H9 (cell line): ENCODE measurements around the gene NME8. TPM values are rescaled to one million over a fixed set of nuclear protein-coding genes. Genes with fewer than 3 reads are reported as not detected.

Experiments used
- DNase-seq: peaks from one replicate; pipeline ENCODE4 v3.0.0-alpha.2; 2017
- H2AFZ ChIP-seq: one replicate; pipeline ENCODE4 v1.6.1; 2013; ENCODE audit warnings: mild to moderate bottlenecking, low read length, control low read depth, moderate library complexity
- H2AK5ac ChIP-seq: 2 replicates; pipeline ENCODE4 v1.6.1; 2013; ENCODE audit warnings: low read length, control low read depth, mixed read lengths; ENCODE audit not compliant: insufficient read length
- H2BK120ac ChIP-seq: one replicate; pipeline ENCODE4 v1.6.1; 2013; ENCODE audit warnings: low read depth, mild to moderate bottlenecking, low read length, control low read depth, inconsistent platforms; ENCODE audit not compliant: poor library complexity, severe bottlenecking
- H2BK12ac ChIP-seq: 2 replicates; pipeline ENCODE4 v1.6.1; 2013; ENCODE audit warnings: low read length, control low read depth, mixed read lengths, low read depth; ENCODE audit not compliant: insufficient read length
- H2BK15ac ChIP-seq: 2 replicates; pipeline ENCODE4 v1.6.1; 2013; ENCODE audit warnings: low read depth, low read length, control low read depth
- H2BK20ac ChIP-seq: one replicate; pipeline ENCODE4 v1.6.1; 2013; ENCODE audit warnings: low read depth, mild to moderate bottlenecking, low read length, control low read depth, inconsistent platforms; ENCODE audit not compliant: poor library complexity, severe bottlenecking
- H2BK5ac ChIP-seq: 2 replicates; pipeline ENCODE4 v1.6.1; 2013; ENCODE audit warnings: low read length, control low read depth, mixed read lengths; ENCODE audit not compliant: insufficient read length
- H3K14ac ChIP-seq: 2 replicates; pipeline ENCODE4 v1.6.1; 2013; ENCODE audit warnings: low read length, control low read depth; ENCODE audit not compliant: insufficient read depth
- H3K18ac ChIP-seq: 2 replicates; pipeline ENCODE4 v1.6.1; 2013; ENCODE audit warnings: low read depth, mild to moderate bottlenecking, mixed read lengths, low read length, control low read depth; ENCODE audit not compliant: insufficient read length
- H3K23ac ChIP-seq: 2 replicates; pipeline ENCODE4 v1.6.1; 2013; ENCODE audit warnings: low read length, control low read depth, mixed read lengths, low read depth; ENCODE audit not compliant: insufficient read length
- H3K23me2 ChIP-seq: 2 replicates; pipeline ENCODE4 v1.6.1; 2013; ENCODE audit warnings: low read depth, mild to moderate bottlenecking, mixed read lengths, low read length, control low read depth; ENCODE audit not compliant: insufficient read length, poor library complexity, severe bottlenecking
- H3K27ac ChIP-seq: 2 replicates; pipeline ENCODE4 v1.5.1; 2013; ENCODE audit warnings: low read length, control low read depth, mixed read lengths, low read depth; ENCODE audit not compliant: insufficient read length
- H3K27me3 ChIP-seq: 2 replicates; pipeline ENCODE4 v1.6.1; 2013; ENCODE audit warnings: low read length, control low read depth, inconsistent platforms; ENCODE audit not compliant: insufficient read depth
- H3K4ac ChIP-seq: 2 replicates; pipeline ENCODE4 v1.6.1; 2013; ENCODE audit warnings: low read depth, mild to moderate bottlenecking, control low read depth, inconsistent platforms, low read length, moderate library complexity
- H3K4me1 ChIP-seq: 2 replicates; pipeline ENCODE4 v1.6.1; 2013; ENCODE audit warnings: low read length, control low read depth, inconsistent platforms; ENCODE audit not compliant: insufficient read depth
- H3K4me2 ChIP-seq: 2 replicates; pipeline ENCODE4 v1.6.1; 2013; ENCODE audit warnings: low read length, control low read depth, mixed read lengths; ENCODE audit not compliant: insufficient read length, insufficient read depth
- H3K56ac ChIP-seq: 2 replicates; pipeline ENCODE4 v1.6.1; 2013; ENCODE audit warnings: low read depth, mild to moderate bottlenecking, mixed read lengths, low read length, control low read depth; ENCODE audit not compliant: insufficient read length
- H3K79me1 ChIP-seq: 2 replicates; pipeline ENCODE4 v1.6.1; 2013; ENCODE audit warnings: low read depth, mild to moderate bottlenecking, moderate library complexity, low read length, control low read depth, inconsistent platforms; ENCODE audit not compliant: insufficient read depth, poor library complexity, severe bottlenecking
- H3K79me2 ChIP-seq: 2 replicates; pipeline ENCODE4 v1.6.1; 2013; ENCODE audit warnings: low read length, control low read depth, inconsistent platforms; ENCODE audit not compliant: insufficient read depth
- H3K9ac ChIP-seq: 2 replicates; pipeline ENCODE4 v1.6.1; 2013; ENCODE audit warnings: low read length, control low read depth, mixed read lengths; ENCODE audit not compliant: insufficient read length; ENCODE audit errors: extremely low read depth
- H3K9me3 ChIP-seq: one replicate; pipeline ENCODE4 v1.6.1; 2013; ENCODE audit warnings: low read depth, low read length, inconsistent platforms; ENCODE audit not compliant: control insufficient read depth
- H3T11ph ChIP-seq: one replicate; pipeline ENCODE4 v1.6.1; 2013; ENCODE audit warnings: mild to moderate bottlenecking, low read length, control low read depth, inconsistent platforms
- H4K20me1 ChIP-seq: one replicate; pipeline ENCODE4 v1.6.1; 2013; ENCODE audit not compliant: control insufficient read depth, insufficient read length, insufficient read depth
- H4K5ac ChIP-seq: 2 replicates; pipeline ENCODE4 v1.6.1; 2013; ENCODE audit warnings: low read depth, mild to moderate bottlenecking, mixed read lengths, low read length, control low read depth; ENCODE audit not compliant: insufficient read length
- H4K8ac ChIP-seq: replicated peaks from 2 replicates; pipeline ENCODE4 v1.6.1; 2013; ENCODE audit warnings: low read length, control low read depth, mixed read lengths, low read depth; ENCODE audit not compliant: insufficient read length
- H4K91ac ChIP-seq: 2 replicates; pipeline ENCODE4 v1.6.1; 2013; ENCODE audit warnings: low read depth, mild to moderate bottlenecking, moderate library complexity, mixed read lengths, low read length, control low read depth; ENCODE audit not compliant: insufficient read length
- H3K27ac Mint-ChIP-seq, 3 experiments: 2 replicates in 2 of 3; 3 replicates in 1 of 3; pipeline ENCODE4 v1.8.0; 2020 to 2021; ENCODE audit warnings: mixed read lengths in 3 of 3, mild to moderate bottlenecking in 1 of 3, moderate library complexity in 1 of 3
- H3K27me3 Mint-ChIP-seq: 2 replicates; pipeline ENCODE4 v1.8.0; 2021; ENCODE audit warnings: low read depth, mild to moderate bottlenecking, moderate library complexity, mixed read lengths
- H3K36me3 Mint-ChIP-seq, 3 experiments: 2 replicates in 2 of 3; 3 replicates in 1 of 3; pipeline ENCODE4 v1.8.0; 2020 to 2021; ENCODE audit warnings: low read depth in 3 of 3, mixed read lengths in 3 of 3; ENCODE audit not compliant: insufficient read depth in 1 of 3
- H3K4me1 Mint-ChIP-seq, 2 experiments: 2 replicates each; pipeline ENCODE4 v1.8.0; 2020; ENCODE audit warnings: mixed read lengths in 2 of 2
- H3K4me3 Mint-ChIP-seq, 2 experiments: 2 replicates in 1 of 2; 3 replicates in 1 of 2; pipeline ENCODE4 v1.8.0; 2020 to 2021; ENCODE audit warnings: mild to moderate bottlenecking in 2 of 2, mixed read lengths in 2 of 2, moderate library complexity in 1 of 2
- H3K9me3 Mint-ChIP-seq, 2 experiments: 2 replicates in 1 of 2; 3 replicates in 1 of 2; pipeline ENCODE4 v1.8.0; 2020; ENCODE audit warnings: mild to moderate bottlenecking in 2 of 2, mixed read lengths in 2 of 2, moderate library complexity in 1 of 2
- CTCF ChIP-seq: fragments of 200-600 bp; sonication (generic); conservative IDR thresholded peaks from 3 replicates; pipeline ENCODE4 v1.8.0; 2021; ENCODE audit warnings: antibody characterized with exemption, mild to moderate bottlenecking
- WGBS: extraction: QIAGEN DNeasy Blood & Tissue Kit; methylation state at CpG from one replicate; pipeline ENCODE4 v1.1.7; 2013; ENCODE audit warnings: missing lambda C conversion rate, low lambda C conversion rate, mixed read lengths; ENCODE audit not compliant: insufficient read length; ENCODE audit errors: extremely low coverage; 5-methylcytosine and 5-hydroxymethylcytosine counted together
- total RNA-seq: library from RNA; stranded (reverse); gene quantifications from 2 replicates; pipeline ENCODE4 v1.2.1, GENCODE V29; 2021

The NME8 gene
- total RNA-seq, 1 experiment from 2014 or later = 0.33 TPM

- Histone ChIP-seq H3K23me2 (no peaks in the 10 kb centered on the region), H3K14ac (no peak overlapping the region), H2BK5ac (no peak overlapping the region), H3K9ac (no peak overlapping the region), H2BK120ac (no peak overlapping the region), H3K79me2 (no peaks in the 10 kb centered on the region), H3K27me3 (no peaks in the 10 kb centered on the region), H3K4ac (no peak overlapping the region), H2AFZ (no peak overlapping the region), H2BK12ac (no peak overlapping the region), H4K20me1 (no peaks in the 10 kb centered on the region), H3K56ac (no peak overlapping the region), H3K27ac (no peak overlapping the region), H3K4me2 (no peak overlapping the region), H4K8ac (no peak overlapping the region), H3K4me1 (no peaks in the 10 kb centered on the region), H3K79me1 (no peaks in the 10 kb centered on the region), H4K5ac (no peak overlapping the region), H3K23ac (no peak overlapping the region), H2BK15ac (no peak overlapping the region), H3K9me3 (no peaks in the 10 kb centered on the region), H4K91ac (no peak overlapping the region), H2AK5ac (no peak overlapping the region), H2BK20ac (no peak overlapping the region), H3K18ac (no peak overlapping the region), H3T11ph (no peak overlapping the region)
- peaks cover 8 to 9% of the 10 kb centered on the region in 2 experiments for H3K9me3 Mint-ChIP-seq
- peaks cover 0 to 3% of the 10 kb centered on the region in 2 experiments; a peak in 1 of 4 replicates for H3K4me1 Mint-ChIP-seq
- H3K27me3 Mint-ChIP-seq = no peaks in the 10 kb centered on the region
- H3K27ac Mint-ChIP-seq = no peak overlapping the region
- no CpG with 5 or more reads among the region's 2 CpGs for whole genome bisulfite sequencing
- DNase-seq = no peak
- no peak overlapping the region for H3K4me3 Mint-ChIP-seq
- no peak for TF ChIP-seq CTCF
- peaks cover 0 to 7% (median 0%) of the 10 kb centered on the region in 3 experiments; a peak in 3 of 7 replicates for H3K36me3 Mint-ChIP-seq
Measured at GRCh38 chr7:37822946-37823345, 25.5 kb upstream of the NME8 start.
